GM23248 (cell line): Measurements from ENCODE around the gene PADI4.

Source experiments
- EZH2 ChIP-seq: fragments of 200-600 bp; sonication (generic); IDR thresholded peaks from 2 replicates; pipeline ENCODE4 v1.6.1; 2018; ENCODE audit warnings: antibody characterized with exemption, mild to moderate bottlenecking; ENCODE audit not compliant: insufficient read depth, poor library complexity, severe bottlenecking
- EZH2phosphoT487 ChIP-seq: fragments of 200-600 bp; sonication (generic); IDR thresholded peaks from 2 replicates; pipeline ENCODE4 v1.6.1; 2018; ENCODE audit warnings: antibody characterized with exemption, moderate library complexity, mild to moderate bottlenecking, low read depth; ENCODE audit not compliant: insufficient read depth

GRCh38 chr1:17309426-17310067, 1.6 kb downstream of the PADI4 start:
- TF ChIP-seq EZH2phosphoT487, result no peak
- no peak for TF ChIP-seq EZH2
